ENCODE measurements around the gene FAM53B. TPM values are rescaled to one million over a fixed set of nuclear protein-coding genes. Genes with fewer than 3 reads are reported as not detected.
A peak's percentile ranks its signal among the peaks of the same experiment; 100 is the strongest.

The FAM53B gene
- total and polyA plus RNA-seq, 3 experiments from 2014 or later = 28.8 to 41.6 (median 29.2) TPM

GRCh38 chr10:124627866-124628675 lies 116.1 kb downstream of the FAM53B start:
- H3K9me3 ChIP-seq (ENCODE audit: low read length) = no peaks in the 10 kb centered on the region
- ChIA-PET POLR2A (interaction anchor here (0.5 to 1.5 kb wide), 6 partner anchors 9 to 114 kb away, joined by 3 to 7 read pairs (median 4); no protein-coding TSS in a partner anchor), CTCF (interaction anchor here (1.1 to 2.5 kb wide), 11 partner anchors 9 to 119 kb away, joined by 3 to 29 read pairs (median 7); no protein-coding TSS in a partner anchor)
- H3K36me3 ChIP-seq (ENCODE audit: insufficient read depth, low read length) = no peaks in the 10 kb centered on the region
- peaks cover 64% of the 10 kb centered on the region for H3K4me1 ChIP-seq (ENCODE audit: insufficient read depth, low read length)
- Mint-ChIP-seq H3K4me3 (peak overlapping the region in 3 of 7 donors; percentile 28 to 62 (median 35)), H3K27me3 (no peaks in the 10 kb centered on the region), H3K4me1 (peaks cover 60 to 88% (median 73%) of the 10 kb centered on the region in 3 donors), H3K36me3 (peaks cover 0 to 18% (median 0%) of the 10 kb centered on the region in 3 donors), H3K9me3 (no peaks in the 10 kb centered on the region), H3K27ac (peak overlapping the region; percentile 64 to 95 (median 89))
- DNase-seq = no peak
- no peak overlapping the region for H3K4me3 ChIP-seq (ENCODE audit: low read length)
- no peaks in the 10 kb centered on the region for H3K27me3 ChIP-seq (ENCODE audit: insufficient read depth, low read length, poor library complexity, severe bottlenecking)
- peak overlapping the region; percentile 9 for H3K27ac ChIP-seq (ENCODE audit: low read depth, low read length)

GRCh38 chr10:124626759-124627380 lies 117.3 kb downstream of the FAM53B start:
- peak overlapping the region; percentile 37 for H3K4me3 ChIP-seq (ENCODE audit: low read length)
- H3K36me3 Mint-ChIP-seq = peaks cover 0 to 28% (median 0%) of the 10 kb centered on the region in 3 donors
- H3K27ac ChIP-seq (ENCODE audit: low read depth, low read length) = no peak overlapping the region
- H3K4me1 Mint-ChIP-seq = peaks cover 55 to 80% (median 61%) of the 10 kb centered on the region in 3 donors
- H3K27me3 ChIP-seq (ENCODE audit: insufficient read depth, low read length, poor library complexity, severe bottlenecking) = no peaks in the 10 kb centered on the region
- peak in 4 of 5 donors; percentile 14 to 68 (median 39) for DNase-seq
- H3K36me3 ChIP-seq (ENCODE audit: insufficient read depth, low read length) = no peaks in the 10 kb centered on the region
- peak overlapping the region in 6 of 7 donors; percentile 43 to 73 (median 67) for H3K4me3 Mint-ChIP-seq
- H3K9me3 ChIP-seq (ENCODE audit: low read length) = no peaks in the 10 kb centered on the region
- CTCF ChIA-PET = interaction anchor here (1.0 to 2.5 kb wide), 17 partner anchors 10 to 130 kb away, joined by 3 to 29 read pairs (median 5); no protein-coding TSS in a partner anchor
- no peaks in the 10 kb centered on the region for H3K9me3 Mint-ChIP-seq
- peak overlapping the region; percentile 78 to 95 (median 90) for H3K27ac Mint-ChIP-seq
- H3K27me3 Mint-ChIP-seq = no peaks in the 10 kb centered on the region
- POLR2A ChIA-PET = interaction anchor here (0.6 to 1.2 kb wide), 4 partner anchors 8 to 70 kb away, joined by 3 to 6 read pairs (median 4); no protein-coding TSS in a partner anchor
- peaks cover 53% of the 10 kb centered on the region for H3K4me1 ChIP-seq (ENCODE audit: insufficient read depth, low read length)

- Histone ChIP-seq H3K4me3 (ENCODE audit: low read length) (no peak overlapping the region), H3K9me3 (ENCODE audit: low read length) (no peaks in the 10 kb centered on the region), H3K36me3 (ENCODE audit: insufficient read depth, low read length) (no peaks in the 10 kb centered on the region), H3K27me3 (ENCODE audit: insufficient read depth, low read length, poor library complexity, severe bottlenecking) (no peaks in the 10 kb centered on the region), H3K27ac (ENCODE audit: low read depth, low read length) (no peak overlapping the region), H3K4me1 (ENCODE audit: insufficient read depth, low read length) (peaks cover 46% of the 10 kb centered on the region)
- CTCF ChIA-PET = interaction anchor here (1.0 to 1.9 kb wide), 4 partner anchors 11 to 53 kb away, joined by 3 to 11 read pairs (median 4); no protein-coding TSS in a partner anchor
- Mint-ChIP-seq H3K36me3 (peaks cover 0 to 37% (median 0%) of the 10 kb centered on the region in 3 donors), H3K4me1 (peaks cover 46 to 79% (median 60%) of the 10 kb centered on the region in 3 donors), H3K9me3 (no peaks in the 10 kb centered on the region), H3K27me3 (no peaks in the 10 kb centered on the region), H3K4me3 (no peak overlapping the region), H3K27ac (peak overlapping the region in 4 of 8 donors; percentile 23 to 89 (median 81))
- no peak for DNase-seq
- POLR2A ChIA-PET = interaction anchor here (1.1 kb wide), 1 partner anchor 71 kb away, joined by 5 read pairs; no protein-coding TSS in a partner anchor
Observed at GRCh38 chr10:124625831-124626238, 118.3 kb downstream of the FAM53B start.

- no peaks in the 10 kb centered on the region for H3K36me3 ChIP-seq (ENCODE audit: insufficient read depth, low read length)
- Mint-ChIP-seq H3K9me3 (no peaks in the 10 kb centered on the region), H3K4me3 (peak overlapping the region in 2 of 7 donors; percentile 12 to 20), H3K27ac (peak overlapping the region in 7 of 8 donors; percentile 30 to 96 (median 71)), H3K4me1 (peaks cover 45 to 82% (median 56%) of the 10 kb centered on the region in 3 donors), H3K27me3 (no peaks in the 10 kb centered on the region), H3K36me3 (peaks cover 0 to 40% (median 0%) of the 10 kb centered on the region in 3 donors)
- H3K4me1 ChIP-seq (ENCODE audit: insufficient read depth, low read length) = peaks cover 41% of the 10 kb centered on the region
- ChIA-PET CTCF (interaction anchor here (1.1 to 1.2 kb wide), 2 partner anchors 21 to 47 kb away, joined by 3 read pairs; no protein-coding TSS in a partner anchor), POLR2A (interaction anchor here (0.9 kb wide), 1 partner anchor 12 kb away, joined by 3 read pairs; no protein-coding TSS in a partner anchor)
- DNase-seq = no peak
- no peak overlapping the region for H3K4me3 ChIP-seq (ENCODE audit: low read length)
- H3K27ac ChIP-seq (ENCODE audit: low read depth, low read length) = no peak overlapping the region
- no peaks in the 10 kb centered on the region for H3K9me3 ChIP-seq (ENCODE audit: low read length)
- no peaks in the 10 kb centered on the region for H3K27me3 ChIP-seq (ENCODE audit: insufficient read depth, low read length, poor library complexity, severe bottlenecking)
Observed at GRCh38 chr10:124624895-124625294, 119.3 kb downstream of the FAM53B start.

GRCh38 chr10:124624466-124624865 lies 119.7 kb downstream of the FAM53B start:
- no peaks in the 10 kb centered on the region for H3K9me3 Mint-ChIP-seq
- CTCF ChIA-PET = interaction anchor here (1.2 kb wide), 1 partner anchor 21 kb away, joined by 3 read pairs; no protein-coding TSS in a partner anchor
- peaks cover 43 to 82% (median 56%) of the 10 kb centered on the region in 3 donors for H3K4me1 Mint-ChIP-seq
- no peaks in the 10 kb centered on the region for H3K27me3 ChIP-seq (ENCODE audit: insufficient read depth, low read length, poor library complexity, severe bottlenecking)
- no peaks in the 10 kb centered on the region for H3K27me3 Mint-ChIP-seq
- peaks cover 41% of the 10 kb centered on the region for H3K4me1 ChIP-seq (ENCODE audit: insufficient read depth, low read length)
- H3K9me3 ChIP-seq (ENCODE audit: low read length) = no peaks in the 10 kb centered on the region
- peaks cover 0 to 40% (median 0%) of the 10 kb centered on the region in 3 donors for H3K36me3 Mint-ChIP-seq
- POLR2A ChIA-PET = interaction anchor here (0.6 to 0.9 kb wide), 2 partner anchors 11 to 50 kb away, joined by 3 read pairs; no protein-coding TSS in a partner anchor
- H3K4me3 Mint-ChIP-seq = peak overlapping the region in 1 of 7 donors; percentile 20
- no peak overlapping the region for H3K27ac ChIP-seq (ENCODE audit: low read depth, low read length)
- peak overlapping the region in 6 of 8 donors; percentile 47 to 96 (median 61) for H3K27ac Mint-ChIP-seq
- no peaks in the 10 kb centered on the region for H3K36me3 ChIP-seq (ENCODE audit: insufficient read depth, low read length)
- DNase-seq = no peak
- H3K4me3 ChIP-seq (ENCODE audit: low read length) = no peak overlapping the region

- no peaks in the 10 kb centered on the region for H3K27me3 ChIP-seq (ENCODE audit: insufficient read depth, low read length, poor library complexity, severe bottlenecking)
- Mint-ChIP-seq H3K9me3 (no peaks in the 10 kb centered on the region), H3K27ac (peak overlapping the region in 7 of 8 donors; percentile 2 to 64 (median 47)), H3K36me3 (peaks cover 0 to 42% (median 0%) of the 10 kb centered on the region in 3 donors), H3K4me3 (peak overlapping the region in 1 of 7 donors; percentile 15), H3K27me3 (no peaks in the 10 kb centered on the region), H3K4me1 (peaks cover 43 to 82% (median 56%) of the 10 kb centered on the region in 3 donors)
- no peak overlapping the region for H3K27ac ChIP-seq (ENCODE audit: low read depth, low read length)
- no peaks in the 10 kb centered on the region for H3K36me3 ChIP-seq (ENCODE audit: insufficient read depth, low read length)
- no peak for DNase-seq
- CTCF ChIA-PET = interaction anchor here (1.2 kb wide), 1 partner anchor 20 kb away, joined by 3 read pairs; no protein-coding TSS in a partner anchor
- POLR2A ChIA-PET = interaction anchor here (0.6 to 0.9 kb wide), 2 partner anchors 11 to 51 kb away, joined by 3 read pairs; no protein-coding TSS in a partner anchor
- no peak overlapping the region for H3K4me3 ChIP-seq (ENCODE audit: low read length)
- no peaks in the 10 kb centered on the region for H3K9me3 ChIP-seq (ENCODE audit: low read length)
- peaks cover 42% of the 10 kb centered on the region for H3K4me1 ChIP-seq (ENCODE audit: insufficient read depth, low read length)
Observed at GRCh38 chr10:124624006-124624405, 120.2 kb downstream of the FAM53B start.

- no peaks in the 10 kb centered on the region for H3K27me3 Mint-ChIP-seq
- Histone ChIP-seq H3K4me3 (ENCODE audit: low read length) (no peak overlapping the region), H3K27me3 (ENCODE audit: insufficient read depth, low read length, poor library complexity, severe bottlenecking) (no peaks in the 10 kb centered on the region), H3K9me3 (ENCODE audit: low read length) (no peaks in the 10 kb centered on the region), H3K4me1 (ENCODE audit: insufficient read depth, low read length) (peaks cover 38% of the 10 kb centered on the region), H3K36me3 (ENCODE audit: insufficient read depth, low read length) (no peaks in the 10 kb centered on the region), H3K27ac (ENCODE audit: low read depth, low read length) (no peak overlapping the region)
- CTCF ChIA-PET = no interaction called here
- H3K36me3 Mint-ChIP-seq = peaks cover 0 to 50% (median 0%) of the 10 kb centered on the region in 3 donors
- H3K4me3 Mint-ChIP-seq = no peak overlapping the region
- peaks cover 44 to 82% (median 55%) of the 10 kb centered on the region in 3 donors for H3K4me1 Mint-ChIP-seq
- DNase-seq = no peak
- POLR2A ChIA-PET = no interaction called here
- no peak overlapping the region for H3K27ac Mint-ChIP-seq
- no peaks in the 10 kb centered on the region for H3K9me3 Mint-ChIP-seq
Observed at GRCh38 chr10:124622866-124623536, 121.2 kb downstream of the FAM53B start.

All from CD8-positive, alpha-beta memory T cell (primary cell).